Ramos (cell line): ENCODE data around the gene HSD3B1.
"Not testable (repeated sequence)": the region's sequence is repeated elsewhere in the genome, so short reads cannot be mapped to it uniquely, and the experiment has no call there.

Experiments
- in situ Hi-C: fragments of 300-500 bp; cut with MboI; formaldehyde crosslinking; loops from one replicate; pipeline ENCODE4 v1.14.3; 2022; ENCODE audit warnings: low sequenced_read_pairs; ENCODE audit not compliant: unreplicated experiment

The HSD3B1 gene

DNA sequence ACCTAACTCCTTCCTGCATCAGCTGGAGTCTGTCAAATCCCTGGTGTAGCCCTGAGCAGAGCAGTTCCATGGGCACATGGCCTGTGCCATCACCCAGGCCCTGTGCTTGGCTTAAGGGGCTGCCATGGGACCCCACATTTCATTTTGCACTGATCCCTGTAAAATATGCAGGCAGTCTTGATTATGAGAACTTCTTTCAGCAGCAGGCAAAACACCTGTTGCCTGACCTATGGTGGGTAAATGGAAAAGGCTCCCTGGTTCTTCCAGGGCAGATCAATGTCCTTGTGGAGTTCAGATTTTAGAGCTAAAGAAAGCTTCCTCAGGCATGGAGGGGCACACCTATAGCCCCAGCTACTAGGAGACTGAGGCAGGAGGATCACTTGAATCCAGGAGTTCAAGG lies 44.2 kb downstream of the HSD3B1 start:
- in situ Hi-C loops = no loop called here

DNA sequence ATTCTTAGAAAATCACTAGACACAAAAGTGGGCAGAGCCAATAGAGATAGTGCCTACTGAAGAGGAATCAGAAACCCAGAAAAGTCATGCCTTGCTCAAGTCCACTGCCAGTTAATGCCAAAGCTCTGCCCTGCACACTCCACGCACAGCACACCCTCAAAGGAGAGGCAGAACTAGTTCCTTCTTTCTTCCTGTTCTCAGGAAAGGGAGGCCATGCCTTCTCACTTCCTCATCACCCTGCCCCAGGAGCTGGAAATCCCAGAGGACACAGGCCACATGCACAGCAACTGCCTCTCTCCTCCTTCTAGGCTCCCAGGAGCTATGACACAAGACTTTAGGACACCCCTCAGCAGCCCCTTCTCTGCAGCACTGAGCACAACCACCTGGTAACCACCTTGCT lies 45.6 kb downstream of the HSD3B1 start:
- in situ Hi-C loops = not testable (repeated sequence)

DNA sequence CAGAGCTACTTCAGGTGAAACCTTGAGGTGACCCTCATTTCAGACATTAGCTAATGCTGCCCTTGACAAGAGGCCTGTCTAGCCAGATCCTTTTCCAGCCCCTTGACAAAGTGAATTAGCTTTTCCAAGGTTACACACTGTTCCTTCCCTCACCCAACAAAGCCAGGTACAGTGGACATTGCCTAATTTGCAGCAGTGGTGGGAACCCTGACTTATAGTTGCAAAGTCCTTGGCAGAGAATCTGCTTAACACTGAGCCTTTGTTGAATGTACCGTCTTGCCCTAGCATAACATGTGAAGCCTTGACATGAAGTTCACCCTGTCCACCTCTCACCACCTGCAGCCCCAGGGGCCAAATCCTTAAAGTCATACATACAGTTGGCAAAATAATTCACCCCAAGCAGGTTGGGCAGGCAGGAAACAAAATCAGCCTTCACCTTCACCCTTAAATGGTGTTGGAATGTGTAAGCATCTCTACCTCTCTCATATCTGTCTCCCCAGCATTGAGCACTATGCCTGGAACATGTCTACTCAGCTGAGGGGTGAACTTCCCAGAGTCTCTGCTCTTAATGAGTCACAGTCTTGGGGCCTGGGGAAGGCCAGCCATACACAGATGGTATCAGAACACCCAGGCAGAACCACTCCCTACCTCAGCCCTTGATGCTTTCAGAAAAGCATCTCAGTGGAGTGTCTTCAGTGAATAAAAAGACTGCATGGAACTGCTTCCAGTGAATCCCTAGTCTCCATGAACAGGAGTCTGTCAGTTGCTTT lies 46.5 kb downstream of the HSD3B1 start:
- in situ Hi-C loops = not testable (repeated sequence)

DNA sequence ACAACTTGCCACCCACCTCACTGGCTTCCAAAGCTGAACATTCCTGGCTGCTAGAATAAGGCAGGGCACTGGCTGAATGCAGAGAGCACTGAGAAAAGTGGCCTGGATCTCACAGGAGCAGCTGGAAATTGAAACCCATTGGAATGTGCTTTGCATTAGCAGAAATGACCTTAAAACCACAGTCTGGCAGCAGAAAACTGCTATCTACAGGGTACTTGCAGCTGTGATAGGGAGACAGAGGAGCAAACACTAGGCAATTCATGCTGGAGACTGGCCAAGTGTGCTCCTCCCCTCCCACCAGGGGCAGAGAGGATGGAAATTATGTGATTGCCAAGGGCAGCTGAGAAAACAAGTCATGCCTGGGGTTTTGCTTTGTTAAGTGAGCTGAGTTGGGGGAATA lies 47.2 kb downstream of the HSD3B1 start:
- in situ Hi-C loops = no loop called here

DNA sequence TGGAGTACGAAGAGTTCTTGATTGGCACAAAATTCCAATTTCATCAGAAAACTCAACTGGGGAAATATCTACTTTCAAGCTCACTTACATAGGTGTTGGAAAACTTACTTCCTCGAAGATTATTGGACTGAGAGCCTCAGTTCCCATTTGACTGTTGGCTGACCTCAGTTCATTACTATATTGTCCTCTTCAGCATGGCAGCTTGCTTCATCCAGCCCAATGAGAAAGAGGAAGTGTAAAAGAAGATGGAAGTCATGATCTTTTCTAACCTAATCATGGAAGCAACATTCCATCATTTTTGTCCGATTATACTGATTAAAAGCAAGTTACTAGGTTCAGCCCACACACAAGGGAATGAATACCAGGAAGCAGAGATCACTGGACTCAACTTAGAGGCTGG lies 49.4 kb downstream of the HSD3B1 start:
- in situ Hi-C loops = no loop called here

DNA sequence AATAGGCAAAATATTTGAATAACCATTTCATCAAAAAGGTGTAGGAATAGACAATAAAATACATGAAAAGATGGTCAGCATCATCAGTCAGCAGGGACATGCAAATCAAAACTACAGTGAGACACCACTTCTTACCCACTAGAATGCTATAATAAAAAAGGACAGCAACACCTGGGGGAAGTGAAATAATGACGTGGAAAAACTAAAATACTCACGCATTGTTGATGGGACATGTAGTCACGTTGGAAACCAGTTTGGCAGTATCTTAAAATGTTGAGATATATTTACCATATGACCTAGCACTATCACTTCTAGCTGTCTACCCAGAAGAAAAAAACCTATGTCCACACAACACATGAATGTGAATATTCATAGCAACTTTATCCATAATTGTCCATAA lies 53.4 kb downstream of the HSD3B1 start:
- in situ Hi-C loops = not testable (repeated sequence)

DNA sequence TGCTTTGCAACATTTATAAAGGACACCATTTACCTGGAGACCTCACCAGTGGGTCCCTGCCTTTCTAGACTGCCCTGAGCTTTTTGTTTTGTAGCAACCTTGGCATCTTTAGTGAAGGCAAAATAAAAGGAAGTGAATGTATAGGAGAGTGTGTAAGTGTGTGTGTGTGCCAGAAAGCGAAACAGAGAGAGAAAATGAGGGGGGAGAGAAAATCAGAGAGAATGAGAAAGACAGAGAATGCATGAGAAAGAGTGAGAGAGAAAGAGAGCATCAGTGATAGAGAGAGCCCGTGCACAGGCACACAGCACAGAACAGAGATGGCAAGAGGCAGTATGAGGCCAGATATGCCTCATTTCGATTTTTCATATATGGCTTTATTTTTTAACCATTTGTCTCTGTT lies 57.5 kb downstream of the HSD3B1 start:
- in situ Hi-C loops = no loop called here
